Hepatocyte (in vitro differentiated cells): ENCODE measurements around the gene OR2J3.
"Not testable (repeated sequence)": the region's sequence is repeated elsewhere in the genome, so short reads cannot be mapped to it uniquely, and the experiment has no call there.

ENCODE experiments used
- EZH2 ChIP-seq: fragments of 200-600 bp; sonication (generic); IDR thresholded peaks from 2 replicates; pipeline ENCODE4 v1.6.1; 2016; ENCODE audit warnings: antibody characterized with exemption, mild to moderate bottlenecking, borderline replicate concordance
- TF ChIP-seq, protein P1 (sequence below): fragments of 200-600 bp; sonication (generic); IDR thresholded peaks from 2 replicates; pipeline ENCODE4 v1.5.1; 2016; ENCODE audit warnings: antibody characterized with exemption, mild to moderate bottlenecking; ENCODE audit not compliant: poor library complexity

DNA sequence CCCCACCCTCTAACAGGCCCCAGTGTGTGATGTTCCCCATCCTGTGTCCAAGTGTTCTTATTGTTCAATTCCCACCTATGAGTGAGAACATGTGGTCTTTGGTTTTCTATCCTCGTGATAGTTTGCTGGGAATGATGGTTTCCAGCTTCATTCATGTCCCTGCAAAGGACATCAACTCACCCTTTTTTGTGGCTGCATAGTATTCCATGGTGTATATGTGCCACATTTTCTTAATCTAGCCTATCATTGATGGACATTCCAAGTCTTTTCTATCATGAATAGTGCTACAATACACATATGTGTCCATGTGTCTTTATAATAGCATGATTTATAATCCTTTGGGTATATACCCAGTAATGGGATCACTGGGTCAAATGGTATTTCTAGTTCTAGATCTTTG, 47.3 kb downstream of the OR2J3 start:
- not testable (repeated sequence) for TF ChIP-seq EZH2
- TF ChIP-seq, protein P1, sequence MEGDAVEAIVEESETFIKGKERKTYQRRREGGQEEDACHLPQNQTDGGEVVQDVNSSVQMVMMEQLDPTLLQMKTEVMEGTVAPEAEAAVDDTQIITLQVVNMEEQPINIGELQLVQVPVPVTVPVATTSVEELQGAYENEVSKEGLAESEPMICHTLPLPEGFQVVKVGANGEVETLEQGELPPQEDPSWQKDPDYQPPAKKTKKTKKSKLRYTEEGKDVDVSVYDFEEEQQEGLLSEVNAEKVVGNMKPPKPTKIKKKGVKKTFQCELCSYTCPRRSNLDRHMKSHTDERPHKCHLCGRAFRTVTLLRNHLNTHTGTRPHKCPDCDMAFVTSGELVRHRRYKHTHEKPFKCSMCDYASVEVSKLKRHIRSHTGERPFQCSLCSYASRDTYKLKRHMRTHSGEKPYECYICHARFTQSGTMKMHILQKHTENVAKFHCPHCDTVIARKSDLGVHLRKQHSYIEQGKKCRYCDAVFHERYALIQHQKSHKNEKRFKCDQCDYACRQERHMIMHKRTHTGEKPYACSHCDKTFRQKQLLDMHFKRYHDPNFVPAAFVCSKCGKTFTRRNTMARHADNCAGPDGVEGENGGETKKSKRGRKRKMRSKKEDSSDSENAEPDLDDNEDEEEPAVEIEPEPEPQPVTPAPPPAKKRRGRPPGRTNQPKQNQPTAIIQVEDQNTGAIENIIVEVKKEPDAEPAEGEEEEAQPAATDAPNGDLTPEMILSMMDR = not testable (repeated sequence)
